OCI-LY1 (cell line): ENCODE measurements around the gene RASSF6.

Experiments used
- CTCF ChIP-seq: fragments of 200-600 bp; sonication (generic), shearing (Covaris generic); IDR thresholded peaks from 2 replicates; pipeline ENCODE4 v1.5.1; 2017; ENCODE audit warnings: mild to moderate bottlenecking, antibody characterized with exemption, low read length, moderate library complexity, mixed read lengths
- EZH2 ChIP-seq: fragments of 200-600 bp; sonication (generic), shearing (Covaris generic); IDR thresholded peaks from 2 replicates; pipeline ENCODE4 v1.8.0; 2017; ENCODE audit warnings: borderline replicate concordance, mixed run types, mild to moderate bottlenecking, antibody characterized with exemption, low read length, moderate library complexity, mixed read lengths

GRCh38 chr4:73600954-73601353, 19.3 kb downstream of the RASSF6 start:
- TF ChIP-seq CTCF (no peak), EZH2 (no peak)
